SIG-M5 treated with dmso at 0.1 percent for 504 hours (cell line): ENCODE results near the gene ENTPD5.
"Not testable (repeated sequence)": the region's sequence is repeated elsewhere in the genome, so short reads cannot be mapped to it uniquely, and the experiment has no call there.

Source experiments
- DNase-seq: peaks from one replicate; lab custom pipeline; 2025; ENCODE audit not compliant: unreplicated experiment; lab: John Stamatoyannopoulos, UW

ENTPD5 gene

GRCh38 chr14:74008843-74009499 is 10.1 kb downstream of the ENTPD5 start:
- no peak for DNase-seq

- DNase-seq: not testable (repeated sequence)
These were observed 13.4 kb downstream of the ENTPD5 start for GRCh38 chr14:74005664-74006063.

DNA sequence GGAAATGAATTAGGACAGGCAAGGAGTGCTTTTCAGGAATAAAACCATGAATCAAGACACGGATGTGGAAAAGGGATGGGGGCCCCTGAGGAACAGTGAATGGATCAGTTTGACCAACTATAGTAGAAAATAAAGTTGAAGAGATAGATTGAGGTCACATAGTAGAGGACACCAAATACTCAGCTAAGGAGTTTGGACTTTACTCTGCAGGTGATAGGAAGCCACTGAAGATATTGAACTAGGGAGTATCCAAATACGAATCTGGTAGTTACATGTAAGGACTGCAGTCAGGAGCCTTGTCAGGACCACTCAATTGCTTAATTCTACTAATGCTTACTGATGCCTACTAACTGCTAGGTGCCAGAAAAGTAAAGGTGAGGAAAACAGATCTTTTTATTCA is 20.4 kb downstream of the ENTPD5 start:
- no peak for DNase-seq

DNA sequence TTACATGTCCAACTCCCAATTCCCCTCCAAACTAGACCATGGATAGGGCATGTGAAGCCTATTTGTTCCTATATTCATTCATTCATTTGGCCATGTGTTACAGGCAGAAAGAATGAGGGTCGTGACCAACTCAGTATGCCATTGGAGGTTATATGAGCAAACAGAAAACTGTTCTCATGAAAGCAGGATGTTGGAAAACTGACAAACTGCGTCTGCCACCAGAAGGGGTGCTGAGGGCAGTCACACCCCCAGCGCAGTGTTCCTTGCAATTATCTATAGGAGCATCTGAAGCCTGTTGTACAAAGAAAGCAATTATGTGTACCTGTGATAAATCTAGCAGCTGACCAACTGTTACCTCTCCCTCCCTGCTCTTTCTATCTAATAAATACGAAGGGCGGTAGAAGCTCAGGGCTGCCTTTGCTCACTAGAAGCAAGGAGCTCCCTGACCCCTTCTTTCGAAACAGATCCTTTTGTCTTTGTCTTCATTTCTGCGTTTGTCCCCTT is 21.1 kb downstream of the ENTPD5 start:
- no peak for DNase-seq

GRCh38 chr14:73997108-73997943 is 21.8 kb downstream of the ENTPD5 start:
- DNase-seq: no peak

DNA sequence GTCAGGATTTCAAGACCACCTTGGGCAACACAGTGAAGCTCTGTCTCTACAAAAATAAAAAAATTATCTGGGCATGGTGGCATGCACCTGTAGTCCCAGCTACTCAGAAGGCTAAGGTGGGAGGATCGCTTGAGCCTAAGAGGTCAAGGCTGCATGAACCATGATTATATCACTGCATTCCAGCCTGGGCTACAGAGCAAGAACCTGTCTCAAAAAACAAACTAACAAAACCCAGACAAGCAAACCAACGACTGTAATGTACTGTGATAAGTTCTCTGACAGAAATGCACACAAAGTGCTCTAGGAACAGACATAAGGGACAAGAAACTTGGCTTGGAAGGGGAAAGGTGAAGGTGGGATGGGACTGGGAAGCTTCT is 22.4 kb downstream of the ENTPD5 start:
- no peak for DNase-seq

DNA sequence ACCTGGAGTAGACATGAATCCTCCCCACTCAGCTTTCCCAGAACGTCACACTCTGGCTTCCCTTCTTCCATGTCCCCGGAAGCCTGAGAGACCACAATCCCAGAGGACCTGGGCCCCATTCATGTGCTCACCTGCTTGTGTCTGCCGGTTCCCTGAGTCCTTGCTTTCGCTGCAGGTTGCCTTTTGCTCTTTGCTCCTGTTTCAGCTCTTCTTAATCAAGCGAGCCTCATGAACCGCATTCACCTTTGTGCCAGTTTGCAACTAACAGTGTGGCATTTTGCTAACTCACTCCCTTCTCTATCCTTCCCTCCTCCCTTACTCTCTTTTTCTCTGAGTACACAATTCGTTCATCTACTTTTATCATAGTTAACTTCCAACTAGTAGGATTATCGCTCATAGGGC is 23.1 kb downstream of the ENTPD5 start:
- no peak for DNase-seq

DNA sequence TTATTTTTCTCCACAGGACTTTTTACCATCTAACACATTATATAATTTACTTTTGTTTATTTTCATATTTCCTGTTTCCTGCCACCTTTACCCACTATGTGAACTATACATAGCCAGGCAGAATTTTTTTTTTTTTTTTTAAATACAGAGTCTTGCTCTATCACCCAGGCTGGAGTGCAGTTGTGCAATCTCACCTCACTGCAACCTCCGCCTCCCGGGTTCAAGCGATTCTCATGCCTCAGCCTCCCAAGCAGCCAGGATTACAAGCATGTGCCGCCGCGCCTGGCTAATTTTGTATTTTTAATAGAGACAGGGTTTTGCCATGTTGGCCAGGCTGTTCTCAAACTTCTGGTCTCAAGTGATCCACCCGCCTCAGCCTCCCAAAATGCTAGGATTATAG is 24.2 kb downstream of the ENTPD5 start:
- not testable (repeated sequence) for DNase-seq

GRCh38 chr14:73991092-73991491 is 28.0 kb downstream of the ENTPD5 start:
- DNase-seq: no peak

DNA sequence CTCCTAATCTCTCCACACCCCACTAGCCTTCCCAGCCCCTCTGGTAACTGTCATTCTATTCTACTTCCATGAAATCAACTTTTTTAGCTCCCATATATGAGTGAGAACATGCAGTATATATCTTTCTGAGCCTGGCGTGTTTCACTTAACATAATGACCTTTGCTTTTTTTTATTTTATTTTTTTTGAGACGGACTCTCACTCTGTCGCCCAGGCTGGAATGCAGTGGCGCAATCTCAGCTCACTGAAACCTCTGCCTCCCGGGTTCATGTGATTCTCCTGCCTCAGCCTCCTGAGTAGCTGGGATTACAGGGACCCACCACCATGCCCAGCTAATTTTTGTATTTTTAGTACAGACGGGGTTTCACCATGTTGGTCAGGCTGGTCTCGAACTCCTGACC is 30.4 kb downstream of the ENTPD5 start:
- DNase-seq: not testable (repeated sequence)

DNA sequence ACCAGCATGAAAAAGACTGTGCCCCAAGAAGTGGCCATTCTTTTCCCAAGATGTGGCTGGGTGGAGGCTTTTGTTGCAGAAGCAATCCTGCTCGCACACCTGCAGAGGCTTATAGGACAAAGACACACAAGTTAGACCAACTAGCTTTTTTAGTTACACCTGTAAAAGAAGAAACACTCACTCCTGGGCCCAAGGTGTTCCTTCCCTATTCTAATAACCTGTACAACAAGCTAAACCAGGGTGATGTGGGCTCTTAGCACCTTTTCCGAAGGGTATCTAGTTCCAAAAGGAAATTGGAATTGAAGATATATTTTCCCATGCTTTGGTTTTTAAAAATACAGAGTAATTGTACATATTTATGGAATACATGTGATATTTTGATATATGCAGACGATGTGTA is 31.0 kb downstream of the ENTPD5 start:
- DNase-seq: no peak

DNA sequence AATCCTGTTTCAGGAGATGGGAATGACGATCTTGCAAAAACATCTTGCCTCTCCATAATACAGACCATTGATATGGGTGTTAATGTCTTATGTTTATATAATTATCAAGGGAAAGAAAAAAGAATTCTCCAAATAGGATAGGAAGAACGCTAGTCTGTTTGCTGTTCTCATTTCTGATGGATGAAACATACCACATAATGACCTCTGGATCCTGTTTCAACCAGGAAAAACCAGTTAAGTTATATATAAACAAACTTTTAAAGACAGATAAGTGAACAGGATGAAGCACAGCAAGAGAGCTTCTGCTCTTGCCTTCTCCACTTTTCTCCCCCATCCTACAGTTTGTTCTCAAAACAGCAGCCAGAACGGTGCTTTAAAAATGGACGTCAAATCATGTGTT is 41.2 kb downstream of the ENTPD5 start:
- peak; percentile 11 for DNase-seq

DNA sequence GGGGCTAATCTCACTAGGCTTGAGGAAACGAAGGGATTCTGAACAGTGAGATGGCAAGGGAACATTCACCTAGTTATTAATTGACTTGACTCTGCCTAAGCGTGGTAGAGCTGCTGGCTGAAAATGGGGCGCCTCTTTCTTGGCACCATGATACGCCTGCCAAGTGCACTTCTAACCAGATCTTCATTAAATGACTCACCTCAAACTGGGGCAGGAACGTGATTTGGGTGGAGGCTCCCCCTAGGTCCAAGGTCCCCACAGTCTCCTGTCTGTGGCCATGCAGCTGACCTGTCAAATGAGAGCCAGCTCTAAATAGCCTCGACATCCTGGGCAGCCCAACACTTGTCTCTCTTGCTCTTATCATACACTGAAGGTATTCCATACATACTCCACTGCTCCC is 43.0 kb downstream of the ENTPD5 start:
- no peak for DNase-seq

- DNase-seq: no peak
These were observed 45.6 kb downstream of the ENTPD5 start for GRCh38 chr14:73973497-73973896.

DNA sequence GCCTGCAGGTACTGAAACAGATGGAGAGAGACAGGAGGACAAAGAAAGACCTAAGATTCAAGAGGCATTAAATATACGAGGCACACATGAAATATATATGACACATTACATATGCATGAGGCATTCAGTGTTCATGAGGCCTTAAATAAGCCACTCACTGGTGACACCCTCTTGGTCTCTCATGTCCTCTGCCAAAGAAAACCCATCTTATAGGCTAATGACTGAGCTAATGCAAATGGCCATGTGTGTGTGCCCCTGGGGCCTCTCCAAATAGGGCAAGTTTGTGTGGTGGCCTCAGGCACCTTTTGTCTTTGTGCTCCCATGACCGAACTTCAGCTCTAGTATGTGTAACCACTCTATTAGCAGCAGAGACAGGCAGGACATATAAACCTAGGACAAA is 50.2 kb downstream of the ENTPD5 start:
- DNase-seq: no peak

GRCh38 chr14:73965216-73965615 is 53.9 kb downstream of the ENTPD5 start:
- no peak for DNase-seq

DNA sequence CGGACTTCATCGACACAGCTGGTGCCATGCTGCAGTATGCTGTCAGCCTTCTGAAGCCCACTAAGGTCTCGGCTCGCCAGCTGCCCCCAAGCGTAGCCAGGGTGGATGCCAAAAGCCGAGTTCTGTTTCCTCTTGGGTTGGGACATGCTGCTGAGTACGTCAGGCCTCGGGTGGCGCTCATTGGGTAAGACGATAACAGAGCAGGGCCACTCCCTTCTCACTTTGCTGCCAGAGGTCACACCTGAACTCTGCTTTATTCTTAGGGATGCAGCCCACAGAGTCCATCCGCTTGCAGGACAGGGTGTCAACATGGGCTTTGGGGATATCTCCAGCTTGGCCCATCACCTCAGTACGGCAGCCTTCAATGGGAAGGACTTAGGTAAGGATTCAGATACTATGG is 57.9 kb downstream of the ENTPD5 start:
- DNase-seq: no peak

DNA sequence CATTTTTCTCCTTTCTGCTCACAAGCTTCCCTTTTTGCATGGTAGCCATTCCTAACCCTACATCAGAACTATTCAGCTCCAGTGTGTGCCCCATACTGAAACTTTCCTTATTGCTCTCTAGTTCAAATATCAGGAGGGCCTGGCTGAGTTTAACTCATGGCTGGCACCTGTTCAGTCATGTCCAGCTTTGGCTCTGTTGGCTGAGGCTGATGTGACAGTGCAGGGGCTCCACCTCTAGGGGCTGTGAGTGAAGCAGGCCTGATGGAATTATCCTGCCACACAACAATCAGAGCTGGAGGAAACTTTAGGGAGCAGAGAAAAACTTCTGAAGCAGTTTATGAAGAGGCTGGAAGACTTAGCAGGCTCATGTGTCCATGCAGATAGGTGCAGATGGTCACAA is 60.5 kb downstream of the ENTPD5 start:
- DNase-seq: no peak

DNA sequence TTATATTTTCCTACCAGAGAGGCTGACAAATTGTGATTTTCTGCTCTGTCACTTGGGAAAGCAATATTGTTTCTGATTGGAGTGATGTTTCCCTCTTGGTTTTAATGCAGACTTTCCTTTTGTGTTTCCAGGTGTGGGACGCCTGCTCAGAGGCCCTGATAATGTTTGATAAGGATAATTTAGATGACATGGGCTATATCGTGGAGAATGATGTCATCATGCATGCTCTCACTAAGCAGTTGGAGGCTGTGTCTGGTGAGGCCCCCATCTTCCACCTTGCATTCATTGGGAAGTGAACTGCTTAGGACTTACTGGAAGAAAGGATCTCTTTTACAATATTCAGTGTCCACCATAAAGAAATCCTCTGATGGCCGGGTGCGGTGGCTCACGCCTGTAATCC is 63.4 kb downstream of the ENTPD5 start:
- no peak for DNase-seq

DNA sequence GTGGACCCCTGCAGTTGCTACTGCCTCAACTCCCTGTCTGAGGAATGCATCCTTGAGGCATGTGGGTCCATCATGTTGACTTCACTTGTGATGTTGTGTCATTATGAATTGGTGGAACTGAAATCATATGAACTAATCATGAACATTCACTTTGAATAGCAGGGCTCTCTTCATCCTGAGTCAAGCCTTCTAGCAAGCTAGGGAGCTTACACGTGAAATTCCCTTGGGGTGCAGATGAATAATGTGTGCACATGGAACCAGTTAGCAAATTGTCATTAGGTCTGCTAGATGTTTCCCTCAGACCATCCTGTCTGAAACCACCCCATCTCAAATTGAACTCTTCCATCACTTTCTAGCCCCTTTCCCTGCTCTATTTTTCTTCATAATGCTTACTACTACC is 65.4 kb downstream of the ENTPD5 start:
- no peak for DNase-seq

DNA sequence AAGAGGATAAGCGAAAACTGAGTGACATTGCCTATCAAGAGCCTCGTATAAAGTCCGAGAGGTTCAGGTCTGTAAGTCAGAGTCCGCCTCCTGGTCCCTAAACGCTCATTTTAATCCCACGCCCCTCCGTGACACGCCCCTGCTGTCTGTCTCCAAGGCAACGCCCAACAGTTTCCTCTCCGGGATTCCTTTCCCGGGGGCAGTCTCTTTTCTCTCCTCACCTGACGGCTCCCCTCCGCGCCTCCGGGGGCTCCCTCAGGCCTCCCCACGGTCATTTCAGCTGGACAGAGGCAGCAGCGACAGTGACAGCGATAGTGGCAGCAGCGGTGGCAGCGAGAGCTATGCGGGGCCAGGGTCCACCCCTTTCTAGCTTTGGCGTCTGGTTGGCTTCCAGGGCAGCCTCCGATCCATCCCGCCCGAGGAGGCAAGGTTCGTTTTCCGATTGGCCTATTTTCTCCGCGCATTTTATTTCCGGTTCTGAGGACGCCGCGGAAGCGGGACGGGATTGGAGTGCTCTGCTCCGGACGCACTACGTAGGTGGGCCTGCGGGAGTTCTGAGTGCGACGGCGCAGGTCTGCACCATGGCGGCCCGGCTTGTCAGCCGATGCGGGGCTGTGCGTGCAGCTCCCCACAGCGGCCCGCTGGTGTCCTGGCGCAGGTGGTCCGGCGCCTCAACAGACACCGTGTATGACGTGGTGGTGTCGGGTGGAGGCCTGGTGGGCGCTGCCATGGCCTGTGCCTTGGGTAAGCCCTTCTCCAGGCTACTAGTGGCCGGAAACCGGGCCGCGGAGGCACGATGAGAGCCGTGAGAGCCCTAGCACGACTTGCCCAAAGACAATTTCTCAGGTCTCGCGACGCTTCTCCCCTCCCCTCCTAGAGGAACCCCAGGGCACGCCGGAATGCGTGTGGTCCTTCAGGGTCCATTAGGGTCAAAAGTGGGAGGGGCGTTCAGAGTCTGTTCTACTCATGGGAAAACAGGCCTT is 69.0 kb downstream of the ENTPD5 start, which contains the start of the genes COQ6 and FAM161B:
TSS of gene COQ6 (plus strand) at position 551 of the 983 bp plus-strand sequence. CDS start at position 582, 31 bp downstream.
TSS of gene FAM161B (minus strand) at position 343 of the 983 bp plus-strand sequence. CDS start at position 275, 68 bp downstream.
- peak; percentile 97 for DNase-seq
